Measurements from ENCODE around the gene RIPOR1.
A peak's percentile ranks its signal among the peaks of the same experiment; 100 is the strongest.

Gene RIPOR1

GRCh38 chr16:67539271-67539670, 10.6 kb downstream of the RIPOR1 start:
- no peak for DNase-seq

- DNase-seq = no peak
These were observed 11.3 kb downstream of the RIPOR1 start for GRCh38 chr16:67539691-67540635.

- DNase-seq = no peak
These were observed 12.1 kb downstream of the RIPOR1 start for GRCh38 chr16:67540756-67541155.

- DNase-seq = no peak
These were observed 13.0 kb downstream of the RIPOR1 start for GRCh38 chr16:67541391-67542263.

GRCh38 chr16:67542464-67542863, 13.8 kb downstream of the RIPOR1 start:
- no peak for DNase-seq

GRCh38 chr16:67543036-67543435, 14.4 kb downstream of the RIPOR1 start:
- no peak for DNase-seq

- DNase-seq = no peak
These were observed 15.0 kb downstream of the RIPOR1 start for GRCh38 chr16:67543582-67543981.

- DNase-seq = no peak
These were observed 15.8 kb downstream of the RIPOR1 start for GRCh38 chr16:67544329-67544841.

GRCh38 chr16:67544844-67545664, 16.4 kb downstream of the RIPOR1 start:
- no peak for DNase-seq

- no peak for DNase-seq
These were observed 17.0 kb downstream of the RIPOR1 start for GRCh38 chr16:67545665-67546024.

GRCh38 chr16:67546091-67546501, 17.5 kb downstream of the RIPOR1 start:
- DNase-seq = no peak

- peak; percentile 19 for DNase-seq
These were observed 18.3 kb downstream of the RIPOR1 start for GRCh38 chr16:67546761-67547422.

- DNase-seq = no peak
These were observed 19.0 kb downstream of the RIPOR1 start for GRCh38 chr16:67547423-67548264.

GRCh38 chr16:67548265-67549126, 19.9 kb downstream of the RIPOR1 start:
- DNase-seq = no peak

- DNase-seq = no peak
These were observed 20.6 kb downstream of the RIPOR1 start for GRCh38 chr16:67549240-67549639.

- no peak for DNase-seq
These were observed 21.3 kb downstream of the RIPOR1 start for GRCh38 chr16:67549936-67550335.

- no peak for DNase-seq
These were observed 22.5 kb downstream of the RIPOR1 start for GRCh38 chr16:67551091-67551490.

GRCh38 chr16:67551972-67552371, 23.3 kb downstream of the RIPOR1 start:
- no peak for DNase-seq

- DNase-seq = peak; percentile 62
These were observed 23.8 kb downstream of the RIPOR1 start for GRCh38 chr16:67552476-67552875.

- no peak for DNase-seq
These were observed 27.2 kb downstream of the RIPOR1 start for GRCh38 chr16:67555795-67556212.

All from DMS 273 treated with DMSO at 0.1 percent for 48 hours (cell line).